Mucosa of descending colon (tissue), 3 donors: ENCODE results near the gene CD63. TPM values are rescaled to one million over a fixed set of nuclear protein-coding genes. Genes with fewer than 3 reads are reported as not detected.

ENCODE experiments used
- ATAC-seq: fragments of 200-7000 bp; cut with Tn5 transposase; one replicate; pipeline ENCODE4 v1.9.1; 2020; ENCODE audit warnings: mild to moderate bottlenecking, moderate library complexity
- DNase-seq, 3 donors: peaks; one replicate each; pipeline ENCODE4 v3.0.0-alpha.2; 2020
- H3K36me3 ChIP-seq: fragments of 200-600 bp; one replicate; pipeline ENCODE4 v1.8.0; 2021; ENCODE audit warnings: low read depth, mild to moderate bottlenecking
- H3K4me1 ChIP-seq: fragments of 200-600 bp; one replicate; pipeline ENCODE4 v1.8.0; 2021; ENCODE audit warnings: low read depth, mild to moderate bottlenecking
- H3K4me3 ChIP-seq: fragments of 200-600 bp; one replicate; pipeline ENCODE4 v1.8.0; 2021; ENCODE audit warnings: mild to moderate bottlenecking
- H3K9me3 ChIP-seq: fragments of 200-600 bp; one replicate; pipeline ENCODE4 v1.8.0; 2021; ENCODE audit warnings: mild to moderate bottlenecking
- CTCF ChIP-seq: fragments of 200-600 bp; IDR thresholded peaks from one replicate; pipeline ENCODE4 v1.8.0; 2022; ENCODE audit warnings: antibody characterized with exemption, mild to moderate bottlenecking
- intact Hi-C, 2 donors: fragments of 100-400 bp; cut with DNase I in 1 of 2; cut with micrococcal nuclease in 1 of 2; formaldehyde crosslinking; loops; one replicate each; pipeline versions ENCODE4 v1.11.0 to v1.11.1; 2022; cut with DNase I, micrococcal nuclease
- total RNA-seq, 3 donors: library from RNA; stranded (reverse); fragmentation: NEBNext Ultra II Directional in 2 of 3; extraction: Animal tissue kit (Norgen Biotek cat#: 25700) in 2 of 3; gene quantifications; one replicate each; pipeline versions ENCODE4 v1.2.1 to v1.2.4, GENCODE V29; 2021 to 2023
- donor health status: DM: no; HTN: no; CAD: no; lungs with moderate emphysema.
- donor health status: DM: no; HTN: no; CAD: no.
- donor health status: DM: no; HTN: yes; CAD: no.

CD63 gene
- total RNA-seq, 3 donors from 2014 or later = 992 to 1,177 (median 1,016) TPM

- peaks cover 44% of the 10 kb centered on the region for H3K4me1 ChIP-seq
- no peak for TF ChIP-seq CTCF
- ATAC-seq = peak; percentile 80
- H3K4me3 ChIP-seq = peak within 1 kb of the TSS; percentile 87
- intact Hi-C loops = no loop called here
- DNase-seq = peak; percentile 96 to 97 (median 96)
- no peaks in the 10 kb centered on the region for H3K36me3 ChIP-seq
- H3K9me3 ChIP-seq = no peaks in the 10 kb centered on the region
These were observed 12.8 kb downstream of the CD63 start, which contains the start of gene BLOC1S1 for GRCh38 chr12:55715833-55716581. Gene BLOC1S1 (plus strand): TSS chr12:55716046. CDS start chr12:55716052, 6 bp downstream.

GRCh38 chr12:55715169-55715764, 13.5 kb downstream of the CD63 start:
- H3K4me1 ChIP-seq = peaks cover 38% of the 10 kb centered on the region
- no peak for TF ChIP-seq CTCF
- H3K9me3 ChIP-seq = no peaks in the 10 kb centered on the region
- ATAC-seq (no peak), DNase-seq (no peak)
- H3K36me3 ChIP-seq = no peaks in the 10 kb centered on the region
- H3K4me3 ChIP-seq = no peak overlapping the region
- intact Hi-C loops = no loop called here

- H3K4me3 ChIP-seq = no peak overlapping the region
- DNase-seq = peak in 1 of 3 donors; percentile 9
- H3K9me3 ChIP-seq = no peaks in the 10 kb centered on the region
- H3K36me3 ChIP-seq = no peaks in the 10 kb centered on the region
- TF ChIP-seq CTCF = no peak
- ATAC-seq = no peak
- intact Hi-C loops = no loop called here
- peaks cover 24% of the 10 kb centered on the region for H3K4me1 ChIP-seq
These were observed 15.1 kb downstream of the CD63 start for GRCh38 chr12:55713721-55714120.

GRCh38 chr12:55712700-55713415, 16.0 kb downstream of the CD63 start:
- no peak for ATAC-seq
- no peak for TF ChIP-seq CTCF
- Histone ChIP-seq H3K4me3 (no peak overlapping the region), H3K36me3 (no peaks in the 10 kb centered on the region), H3K9me3 (no peaks in the 10 kb centered on the region), H3K4me1 (peaks cover 28% of the 10 kb centered on the region)
- DNase-seq = no peak
- intact Hi-C loops = no loop called here

- peaks cover 26% of the 10 kb centered on the region for H3K4me1 ChIP-seq
- H3K9me3 ChIP-seq = no peaks in the 10 kb centered on the region
- intact Hi-C loops = no loop called here
- DNase-seq (peak in 1 of 3 donors; percentile 7), ATAC-seq (no peak)
- TF ChIP-seq CTCF = no peak
- H3K36me3 ChIP-seq = no peaks in the 10 kb centered on the region
- no peak overlapping the region for H3K4me3 ChIP-seq
These were observed 16.8 kb downstream of the CD63 start for GRCh38 chr12:55711786-55712553.
